ENCODE measurements around the gene HABP2. TPM values are rescaled to one million over a fixed set of nuclear protein-coding genes. Genes with fewer than 3 reads are reported as not detected.

HABP2 gene
- total and polyA plus RNA-seq, 2 experiments from 2014 or later, result not detected

- Histone ChIP-seq H3K36me3 (ENCODE audit: insufficient read depth) (no peaks in the 10 kb centered on the region), H3K9me2 (ENCODE audit: insufficient read depth) (no peaks in the 10 kb centered on the region), H3K79me2 (replicated peaks; ENCODE audit: insufficient read depth) (no peaks in the 10 kb centered on the region), H3K27ac (ENCODE audit: low read depth) (no peak overlapping the region), H3K27me3 (ENCODE audit: insufficient read depth) (no peaks in the 10 kb centered on the region), H4K20me1 (replicated peaks; ENCODE audit: insufficient read depth) (no peaks in the 10 kb centered on the region), H3K4me2 (no peak overlapping the region), H3K4me1 (ENCODE audit: insufficient read depth) (no peaks in the 10 kb centered on the region), H3F3A (replicated peaks; ENCODE audit: low read depth) (no peaks in the 10 kb centered on the region), H2AFZ (no peak overlapping the region), H3K4me3 (no peak overlapping the region)
- Mint-ChIP-seq H3K36me3 (ENCODE audit: low read depth) (no peaks in the 10 kb centered on the region), H3K27me3 (ENCODE audit: insufficient read depth, low read depth, poor library complexity) (peaks cover 2% of the 10 kb centered on the region), H3K9me3 (no peaks in the 10 kb centered on the region), H3K27ac (no peak overlapping the region), H3K4me3 (no peak overlapping the region), H3K4me1 (peaks cover 2% of the 10 kb centered on the region; the same call in 1 of the 3 replicates)
- ATAC-seq (peak; percentile 69), DNase-seq (ENCODE audit: low spot score) (peak; percentile 62)
- no peak for TF ChIP-seq POLR2AphosphoS5 (IDR thresholded peaks at IDR 0.05; ENCODE audit: low read depth)
- no peak for TF ChIP-seq JUNB (IDR thresholded peaks at IDR 0.05; ENCODE audit: unreplicated experiment)
- no peak for TF ChIP-seq EZH2 (IDR thresholded peaks at IDR 0.05; ENCODE audit: low read depth, unreplicated experiment)
- TF ChIP-seq ZNF462 (CRISPR knock-in tag; IDR thresholded peaks at IDR 0.05), result peak; percentile 90
- TF ChIP-seq ZNF114 (CRISPR knock-in tag; IDR thresholded peaks at IDR 0.05), result 0 out of 2 replicates have a peak, but pooled peaks have one; percentile 43
- no peak for TF ChIP-seq EZH2phosphoT487 (IDR thresholded peaks at IDR 0.05; ENCODE audit: unreplicated experiment)
- peak; percentile 34 to 62; a peak in 3 of 4 replicates for TF ChIP-seq CTCF (conservative IDR thresholded peaks at IDR 0.05; ENCODE audit: low read depth in 2 of 2)
- no peak for TF ChIP-seq CREB1 (CRISPR knock-in tag; IDR thresholded peaks at IDR 0.05; ENCODE audit: low read depth)
- no peak for TF ChIP-seq REST (IDR thresholded peaks at IDR 0.05; ENCODE audit: unreplicated experiment)
- TF ChIP-seq STAT1 (IDR thresholded peaks at IDR 0.05; ENCODE audit: unreplicated experiment), result no peak
- no peak for TF ChIP-seq ETS1 (IDR thresholded peaks at IDR 0.05)
- no peak for TF ChIP-seq NANOG (IDR thresholded peaks at IDR 0.05; ENCODE audit: borderline replicate concordance)
- TF ChIP-seq ZNF331 (CRISPR knock-in tag; IDR thresholded peaks at IDR 0.05; ENCODE audit: low read depth), result no peak
Measured at GRCh38 chr10:113524120-113524519, 28.7 kb upstream of the HABP2 start.

Data from GM23338 (cell line).